ENCODE measurements around the gene TFR2.

TFR2 gene

DNA sequence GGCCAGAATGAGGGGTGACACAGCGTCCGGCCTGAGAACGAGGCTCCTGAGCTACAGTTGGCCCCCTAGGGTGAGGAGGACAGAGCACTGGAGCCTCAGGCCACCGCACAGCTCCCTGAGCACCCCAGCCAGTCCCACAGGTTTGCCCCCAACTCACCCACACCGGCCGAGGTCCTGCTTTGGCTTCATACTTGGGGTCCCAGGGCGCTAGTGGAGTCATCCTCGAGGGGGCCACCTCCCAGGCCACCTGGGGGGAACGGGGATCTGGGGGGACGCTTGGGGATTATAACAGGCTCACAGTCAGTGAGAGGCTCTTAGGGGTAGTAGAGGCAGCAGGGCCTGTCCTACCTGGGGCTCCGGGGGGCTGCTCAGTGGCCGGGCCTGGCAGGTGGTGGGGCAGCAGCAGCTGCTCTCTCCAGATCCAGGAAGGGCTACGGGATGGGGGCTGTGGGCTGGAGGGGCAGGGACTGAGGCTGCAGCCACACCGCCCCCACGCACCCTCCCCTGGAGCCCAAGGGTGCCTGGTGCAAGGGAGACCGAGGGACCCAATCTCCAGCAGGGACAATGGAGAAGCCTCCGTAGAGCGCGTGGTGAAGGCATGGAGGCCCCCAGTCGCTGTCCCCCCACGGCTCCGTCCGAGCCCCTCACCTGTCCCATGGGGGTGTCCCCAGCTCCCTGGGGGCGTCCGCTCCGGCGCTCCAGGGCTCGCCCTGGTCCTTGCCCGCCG, 68.2 kb downstream of the TFR2 start:
- DNase-seq (ENCODE audit: low read depth in 3 of 3) = no peak

DNA sequence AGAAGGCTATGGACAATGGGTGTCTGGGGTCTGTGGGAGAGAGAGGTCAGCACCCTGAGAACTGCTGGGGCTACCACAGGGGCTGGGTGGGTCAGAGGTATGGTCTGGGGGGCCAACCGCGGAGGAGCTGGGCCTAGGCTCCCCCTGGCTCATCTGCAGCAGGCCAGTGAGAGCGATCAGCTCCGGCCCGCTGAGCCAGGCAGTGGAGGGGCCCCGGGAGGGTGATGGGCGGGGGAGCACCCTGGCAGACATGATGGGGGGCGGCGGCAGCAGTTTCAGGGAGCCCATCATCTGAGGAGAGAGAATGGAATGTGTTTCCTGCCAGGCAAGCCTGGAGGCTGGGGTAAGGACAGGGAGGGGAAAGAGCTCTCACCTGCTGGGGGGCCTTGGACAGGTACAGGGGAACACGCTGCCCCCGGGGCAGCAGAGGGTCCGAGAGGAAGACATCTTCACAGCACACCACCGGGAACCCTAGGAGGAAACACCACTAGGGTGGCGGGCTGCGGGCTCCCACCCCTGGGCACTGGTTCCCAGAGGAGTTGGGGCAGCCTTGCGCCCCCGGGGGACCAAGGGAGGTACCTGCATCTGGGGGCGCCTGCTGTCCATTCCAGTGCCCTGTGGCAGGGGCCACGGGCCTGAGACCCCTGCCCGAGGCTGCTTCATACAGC, 68.9 kb downstream of the TFR2 start:
- no peak for DNase-seq (ENCODE audit: low read depth in 3 of 3)

DNA sequence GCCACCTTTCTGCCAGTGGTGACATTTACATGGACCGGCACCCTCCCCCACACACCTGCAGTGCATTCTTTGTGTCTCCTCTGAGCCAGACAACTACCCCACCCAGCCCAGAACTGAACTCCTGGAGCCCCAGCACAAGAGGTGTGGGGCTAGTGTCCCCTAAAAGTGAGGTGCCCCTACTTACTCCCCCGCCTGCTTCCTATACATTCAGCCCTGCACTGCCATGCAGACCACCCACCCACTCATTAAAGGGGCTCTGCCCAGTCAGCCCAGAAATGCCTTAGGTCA, 69.6 kb downstream of the TFR2 start:
- DNase-seq (ENCODE audit: low read depth in 3 of 3) = no peak

DNA sequence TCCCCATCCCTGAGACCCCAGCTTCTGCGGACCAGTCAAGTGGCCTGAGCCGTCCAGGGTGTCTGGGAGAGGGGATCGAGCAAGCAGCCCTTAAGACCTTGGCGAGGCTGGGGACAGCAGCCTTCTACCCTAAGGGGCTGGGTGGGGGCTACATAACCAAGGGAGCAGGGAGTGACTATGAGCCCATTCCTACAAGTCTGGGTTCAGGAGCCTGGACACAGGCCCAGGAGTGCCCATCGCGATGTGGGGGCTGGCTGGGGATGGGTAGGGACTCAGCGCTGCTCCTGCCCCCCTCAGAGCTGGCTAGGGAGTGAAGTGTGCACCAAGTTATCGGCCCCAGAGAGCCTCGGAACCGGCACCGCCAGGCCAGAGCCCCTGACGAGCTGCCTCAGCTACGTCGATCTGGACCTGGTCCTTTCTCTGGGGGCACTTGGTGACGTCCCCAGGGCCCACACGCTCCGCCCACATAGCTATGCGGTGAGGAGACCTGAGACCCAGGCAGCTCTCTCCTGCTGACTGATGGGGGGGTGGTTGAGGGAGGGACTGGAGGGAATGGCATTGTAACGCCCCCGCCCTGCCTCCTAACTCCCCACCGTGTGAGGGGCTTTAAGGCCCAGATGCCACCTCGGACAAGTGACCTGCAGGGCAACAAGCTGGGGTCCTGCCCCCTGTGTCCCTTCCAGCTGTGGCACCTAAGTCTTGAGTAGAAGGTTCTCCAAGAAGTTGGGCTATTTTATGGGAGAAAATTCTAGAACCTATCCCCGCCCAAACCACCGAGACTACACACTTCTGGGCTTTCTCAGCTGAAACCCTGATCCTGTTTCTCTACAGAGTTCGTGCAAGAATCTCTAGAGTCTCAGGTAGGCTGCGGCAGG, 70.2 kb downstream of the TFR2 start:
- no peak for DNase-seq (ENCODE audit: low read depth in 3 of 3)
